Measurements from ENCODE around the gene TMEM107. TPM values are rescaled to one million over a fixed set of nuclear protein-coding genes. Genes with fewer than 3 reads are reported as not detected.
A peak's percentile ranks its signal among the peaks of the same experiment; 100 is the strongest.

Gene TMEM107
- total RNA-seq, 1 donor from 2014 or later = 14.6 TPM

DNA sequence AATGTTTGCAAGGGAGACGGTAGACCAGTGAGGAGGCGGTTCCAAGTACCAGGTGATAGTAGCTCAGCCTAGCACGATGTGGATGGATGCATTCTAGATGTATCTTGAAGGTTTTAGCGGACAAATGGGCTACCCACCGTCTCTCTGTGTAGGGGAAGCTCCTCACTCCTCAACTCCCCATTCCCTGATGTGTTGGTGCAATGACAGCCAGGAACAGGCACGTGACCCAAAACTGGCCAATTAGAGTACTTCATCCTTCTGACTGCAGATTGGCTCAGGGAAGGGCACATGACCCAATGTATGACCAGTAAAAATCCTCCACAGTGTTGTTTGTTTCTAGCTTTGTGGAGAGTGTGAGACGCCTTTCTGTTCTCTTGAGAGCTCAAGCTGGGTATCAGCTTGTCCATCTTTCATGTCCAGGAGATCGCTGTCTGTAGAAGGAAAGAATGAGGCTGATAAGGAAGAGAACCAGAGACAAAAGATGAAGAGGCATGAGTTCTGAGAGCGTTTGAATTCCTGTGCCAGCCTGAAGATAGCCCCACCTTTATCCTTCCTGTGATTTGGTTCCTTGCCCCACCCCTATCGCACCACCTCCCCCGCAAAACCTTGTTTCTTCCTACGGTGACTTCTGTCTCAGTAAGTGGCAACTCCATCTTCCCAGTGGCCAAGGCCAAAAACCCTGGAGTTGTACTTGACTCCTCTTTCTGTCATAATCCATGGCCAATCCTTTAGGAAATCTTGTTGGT lies 16.1 kb upstream of the TMEM107 start:
- DNase-seq (ENCODE audit: low spot score) = peak; percentile 73
- TF ChIP-seq, protein P1, sequence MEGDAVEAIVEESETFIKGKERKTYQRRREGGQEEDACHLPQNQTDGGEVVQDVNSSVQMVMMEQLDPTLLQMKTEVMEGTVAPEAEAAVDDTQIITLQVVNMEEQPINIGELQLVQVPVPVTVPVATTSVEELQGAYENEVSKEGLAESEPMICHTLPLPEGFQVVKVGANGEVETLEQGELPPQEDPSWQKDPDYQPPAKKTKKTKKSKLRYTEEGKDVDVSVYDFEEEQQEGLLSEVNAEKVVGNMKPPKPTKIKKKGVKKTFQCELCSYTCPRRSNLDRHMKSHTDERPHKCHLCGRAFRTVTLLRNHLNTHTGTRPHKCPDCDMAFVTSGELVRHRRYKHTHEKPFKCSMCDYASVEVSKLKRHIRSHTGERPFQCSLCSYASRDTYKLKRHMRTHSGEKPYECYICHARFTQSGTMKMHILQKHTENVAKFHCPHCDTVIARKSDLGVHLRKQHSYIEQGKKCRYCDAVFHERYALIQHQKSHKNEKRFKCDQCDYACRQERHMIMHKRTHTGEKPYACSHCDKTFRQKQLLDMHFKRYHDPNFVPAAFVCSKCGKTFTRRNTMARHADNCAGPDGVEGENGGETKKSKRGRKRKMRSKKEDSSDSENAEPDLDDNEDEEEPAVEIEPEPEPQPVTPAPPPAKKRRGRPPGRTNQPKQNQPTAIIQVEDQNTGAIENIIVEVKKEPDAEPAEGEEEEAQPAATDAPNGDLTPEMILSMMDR (IDR thresholded peaks at IDR 0.05; ENCODE audit: unreplicated experiment) = no peak
- peaks cover 5% of the 10 kb centered on the region for H3K27me3 Mint-ChIP-seq (ENCODE audit: unreplicated experiment)
- H3K9me3 Mint-ChIP-seq (ENCODE audit: unreplicated experiment) = no peaks in the 10 kb centered on the region
- no peak overlapping the region for H3K4me3 Mint-ChIP-seq (ENCODE audit: unreplicated experiment)
- H3K27ac Mint-ChIP-seq (ENCODE audit: unreplicated experiment) = no peak overlapping the region
- H3K4me1 Mint-ChIP-seq (ENCODE audit: unreplicated experiment) = peaks cover 10% of the 10 kb centered on the region
- H3K36me3 Mint-ChIP-seq (ENCODE audit: low read depth, unreplicated experiment) = peaks cover 4% of the 10 kb centered on the region

DNA sequence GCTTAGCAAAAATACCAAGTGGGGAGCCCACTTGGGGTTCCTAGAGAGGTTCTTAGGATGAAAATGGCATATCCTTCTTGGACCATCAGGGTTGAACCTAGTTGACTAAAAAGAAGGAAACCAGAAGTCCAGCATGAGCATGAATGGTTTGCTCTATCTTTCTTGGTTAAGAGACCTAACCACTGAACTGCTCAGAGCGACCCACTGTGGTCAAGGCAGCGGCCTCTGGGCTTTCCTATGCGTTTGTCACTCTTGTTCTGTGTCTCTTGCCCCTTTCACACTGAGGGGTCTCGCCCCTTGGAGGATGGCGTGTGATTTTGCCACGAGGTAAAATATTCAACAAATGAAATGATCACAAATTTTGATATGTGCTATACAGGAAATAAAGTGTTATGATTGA lies 14.3 kb upstream of the TMEM107 start:
- H3K27ac Mint-ChIP-seq (ENCODE audit: unreplicated experiment) = peak overlapping the region; percentile 12
- TF ChIP-seq, protein P1 (IDR thresholded peaks at IDR 0.05; ENCODE audit: unreplicated experiment) = no peak

DNA sequence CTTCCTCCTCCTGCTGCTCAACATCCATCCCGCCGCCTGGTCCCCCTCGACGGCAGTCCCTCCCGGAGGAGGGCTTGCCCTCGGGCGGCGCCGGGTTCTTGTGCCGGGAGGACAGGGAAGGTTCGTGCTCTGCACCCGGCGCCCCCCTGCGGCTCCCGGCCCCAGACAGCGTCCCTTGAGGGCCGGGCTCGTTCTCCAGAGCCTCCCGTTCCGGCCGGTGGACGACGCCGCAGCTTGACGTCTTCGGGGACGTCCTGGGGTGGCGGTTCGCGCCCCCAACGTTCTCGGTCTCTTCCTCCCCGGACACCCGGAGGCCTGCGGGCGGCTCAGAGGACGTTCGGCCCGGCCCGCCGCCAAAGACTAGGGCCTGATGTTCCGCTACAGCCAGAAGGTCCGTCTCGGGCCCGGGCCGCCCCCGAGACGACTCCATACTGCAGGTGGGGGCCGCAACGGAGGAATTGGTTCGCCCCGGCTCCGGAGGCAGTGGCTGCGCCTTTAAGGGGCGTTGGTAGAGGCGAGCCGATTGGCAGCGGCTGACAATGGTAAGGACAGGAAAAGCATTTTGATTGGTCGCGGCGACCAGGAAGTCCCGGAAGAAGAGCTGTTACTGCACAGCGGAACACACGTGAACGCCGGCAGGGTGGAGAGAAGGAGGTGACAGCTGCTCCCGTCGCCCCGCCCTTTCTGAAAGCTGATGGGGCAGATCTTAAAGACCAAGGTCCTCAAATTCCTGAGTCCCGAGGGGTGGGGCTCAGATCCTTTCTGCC lies 13.7 kb upstream of the TMEM107 start, which contains the start of gene BORCS6:
TSS of gene BORCS6 (minus strand) at position 470 of the 767 bp plus-strand sequence. CDS start at position 430, 40 bp downstream.
- Mint-ChIP-seq H3K27ac (ENCODE audit: unreplicated experiment) (peak within 1 kb of the TSS; percentile 64), H3K4me3 (ENCODE audit: unreplicated experiment) (peak within 1 kb of the TSS; percentile 86), H3K27me3 (ENCODE audit: unreplicated experiment) (peaks cover 4% of the 10 kb centered on the region), H3K4me1 (ENCODE audit: unreplicated experiment) (peaks cover 10% of the 10 kb centered on the region), H3K36me3 (ENCODE audit: low read depth, unreplicated experiment) (peaks cover 4% of the 10 kb centered on the region), H3K9me3 (ENCODE audit: unreplicated experiment) (no peaks in the 10 kb centered on the region)
- TF ChIP-seq, protein P1 (IDR thresholded peaks at IDR 0.05; ENCODE audit: unreplicated experiment) = no peak
- peak; percentile 86 for DNase-seq (ENCODE audit: low spot score)

More for the DNA sequence above, 14.3 kb upstream of the TMEM107 start:
- Mint-ChIP-seq H3K27me3 (ENCODE audit: unreplicated experiment) (peaks cover 4% of the 10 kb centered on the region), H3K9me3 (ENCODE audit: unreplicated experiment) (no peaks in the 10 kb centered on the region), H3K4me3 (ENCODE audit: unreplicated experiment) (peak overlapping the region; percentile 86), H3K36me3 (ENCODE audit: low read depth, unreplicated experiment) (peaks cover 4% of the 10 kb centered on the region), H3K4me1 (ENCODE audit: unreplicated experiment) (peaks cover 10% of the 10 kb centered on the region)
- no peak for DNase-seq (ENCODE audit: low spot score)

DNA sequence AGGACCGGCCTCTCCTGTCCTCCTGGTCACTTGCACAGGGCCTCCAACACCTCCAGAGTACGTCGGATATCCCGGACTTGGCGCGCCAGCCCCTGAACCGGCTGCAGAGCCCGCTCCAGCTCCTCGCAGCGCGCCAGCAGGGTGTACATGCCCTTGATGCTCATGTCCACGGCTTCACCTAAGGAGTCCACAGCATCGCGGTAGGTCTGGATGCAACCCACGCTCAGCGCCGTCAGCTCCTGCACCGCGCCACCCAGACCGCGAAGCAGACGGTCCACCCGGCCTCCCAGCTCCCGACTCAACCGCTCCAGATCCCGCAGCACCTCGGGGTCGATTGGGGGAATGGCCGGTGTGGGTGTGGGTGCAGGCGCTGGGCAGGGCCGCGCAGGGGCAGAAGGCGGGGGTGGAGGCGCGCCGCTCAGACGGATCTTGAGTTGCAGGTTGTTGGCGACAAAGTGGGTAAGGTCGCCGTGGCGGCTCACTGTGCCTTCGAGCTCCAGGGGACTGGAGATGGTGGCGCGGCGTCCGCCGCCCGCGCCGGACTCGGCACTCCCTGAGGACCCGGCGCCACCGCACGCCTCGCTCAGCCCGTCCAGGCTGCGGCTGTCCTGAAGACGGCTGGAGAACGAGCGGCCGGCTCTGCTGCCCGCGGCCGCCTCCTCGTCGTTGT lies 13.0 kb upstream of the TMEM107 start:
- Mint-ChIP-seq H3K4me1 (ENCODE audit: unreplicated experiment) (peaks cover 14% of the 10 kb centered on the region), H3K27me3 (ENCODE audit: unreplicated experiment) (peaks cover 4% of the 10 kb centered on the region), H3K27ac (ENCODE audit: unreplicated experiment) (no peak overlapping the region), H3K9me3 (ENCODE audit: unreplicated experiment) (no peaks in the 10 kb centered on the region), H3K4me3 (ENCODE audit: unreplicated experiment) (peak overlapping the region; percentile 86), H3K36me3 (ENCODE audit: low read depth, unreplicated experiment) (peaks cover 4% of the 10 kb centered on the region)
- DNase-seq (ENCODE audit: low spot score) = peak; percentile 23
- TF ChIP-seq, protein P1 (IDR thresholded peaks at IDR 0.05; ENCODE audit: unreplicated experiment) = no peak
